ENCODE measurements around the gene SHPK.

SHPK gene

DNA sequence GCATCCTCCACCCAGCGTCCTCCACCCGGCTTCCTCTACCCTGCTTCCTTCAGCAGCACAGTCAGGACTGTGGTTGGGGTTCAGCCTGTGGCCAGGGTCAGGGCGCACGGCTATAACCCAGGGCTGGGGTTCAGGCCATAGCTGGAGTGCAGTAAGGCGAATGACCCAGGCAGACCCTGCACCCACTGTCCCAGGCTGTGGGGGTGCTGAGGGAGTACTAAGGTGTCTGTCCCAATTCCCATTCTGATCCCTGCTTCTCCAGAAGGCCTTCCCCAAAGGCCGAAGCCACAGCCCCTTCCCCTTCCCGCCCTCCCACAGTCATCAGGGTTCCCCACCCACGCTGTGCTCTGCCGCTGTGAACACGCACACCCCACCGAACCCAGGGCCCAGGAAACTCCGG, 45.0 kb upstream of the SHPK start:
- no peak for DNase-seq (ENCODE audit: extremely low read depth, insufficient read length)
- Histone ChIP-seq H3K4me3 (replicated peaks; ENCODE audit: low read depth, low read length) (no peak overlapping the region), H3K36me3 (ENCODE audit: control insufficient read depth, insufficient read depth, low read length) (peaks cover 8% of the 10 kb centered on the region), H3K27me3 (replicated peaks; ENCODE audit: control insufficient read depth, insufficient read depth, low read length) (no peaks in the 10 kb centered on the region)
- TF ChIP-seq, protein P1, sequence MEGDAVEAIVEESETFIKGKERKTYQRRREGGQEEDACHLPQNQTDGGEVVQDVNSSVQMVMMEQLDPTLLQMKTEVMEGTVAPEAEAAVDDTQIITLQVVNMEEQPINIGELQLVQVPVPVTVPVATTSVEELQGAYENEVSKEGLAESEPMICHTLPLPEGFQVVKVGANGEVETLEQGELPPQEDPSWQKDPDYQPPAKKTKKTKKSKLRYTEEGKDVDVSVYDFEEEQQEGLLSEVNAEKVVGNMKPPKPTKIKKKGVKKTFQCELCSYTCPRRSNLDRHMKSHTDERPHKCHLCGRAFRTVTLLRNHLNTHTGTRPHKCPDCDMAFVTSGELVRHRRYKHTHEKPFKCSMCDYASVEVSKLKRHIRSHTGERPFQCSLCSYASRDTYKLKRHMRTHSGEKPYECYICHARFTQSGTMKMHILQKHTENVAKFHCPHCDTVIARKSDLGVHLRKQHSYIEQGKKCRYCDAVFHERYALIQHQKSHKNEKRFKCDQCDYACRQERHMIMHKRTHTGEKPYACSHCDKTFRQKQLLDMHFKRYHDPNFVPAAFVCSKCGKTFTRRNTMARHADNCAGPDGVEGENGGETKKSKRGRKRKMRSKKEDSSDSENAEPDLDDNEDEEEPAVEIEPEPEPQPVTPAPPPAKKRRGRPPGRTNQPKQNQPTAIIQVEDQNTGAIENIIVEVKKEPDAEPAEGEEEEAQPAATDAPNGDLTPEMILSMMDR (IDR thresholded peaks at IDR 0.05; ENCODE audit: insufficient read depth, low read length, poor library complexity, severe bottlenecking): no peak

DNA sequence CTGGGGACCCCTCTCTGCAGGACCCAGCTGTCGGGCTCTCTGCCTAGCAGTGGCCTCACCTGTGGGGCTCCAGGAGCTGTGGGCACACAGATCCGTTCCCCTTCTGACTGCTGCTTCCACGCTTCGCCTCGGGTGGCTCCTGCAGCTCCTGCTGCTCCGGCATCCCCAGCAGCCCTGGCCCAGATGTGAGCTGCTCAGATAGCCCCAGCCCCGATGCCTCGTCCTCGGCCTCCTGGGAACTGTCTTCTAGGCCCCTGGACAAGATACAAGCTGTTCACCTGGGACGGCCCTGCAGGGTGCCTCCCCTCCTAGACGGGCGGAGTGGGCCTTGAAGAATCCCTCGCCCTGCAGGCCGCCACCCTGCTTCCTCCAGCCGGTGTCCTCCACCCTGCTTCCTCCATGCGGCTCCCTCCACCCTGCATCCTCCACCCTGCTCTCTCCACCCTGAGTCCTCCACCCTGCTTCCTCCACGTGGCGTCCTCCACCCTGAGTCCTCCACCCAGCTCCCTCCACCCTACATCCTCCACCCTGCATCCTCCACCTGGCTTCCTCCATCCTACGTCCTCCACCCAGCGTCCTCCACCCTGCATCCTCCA, 43.6 kb upstream of the SHPK start:
- no peak overlapping the region for H3K4me3 ChIP-seq (replicated peaks; ENCODE audit: low read depth, low read length)
- TF ChIP-seq, protein P1 (IDR thresholded peaks at IDR 0.05; ENCODE audit: insufficient read depth, low read length, poor library complexity, severe bottlenecking): no peak
- DNase-seq (ENCODE audit: extremely low read depth, insufficient read length): no peak
- no peaks in the 10 kb centered on the region for H3K27me3 ChIP-seq (replicated peaks; ENCODE audit: control insufficient read depth, insufficient read depth, low read length)
- H3K36me3 ChIP-seq (ENCODE audit: control insufficient read depth, insufficient read depth, low read length): peaks cover 6% of the 10 kb centered on the region

- TF ChIP-seq, protein P1 (IDR thresholded peaks at IDR 0.05; ENCODE audit: insufficient read depth, low read length, poor library complexity, severe bottlenecking): no peak
- no peak overlapping the region for H3K4me3 ChIP-seq (replicated peaks; ENCODE audit: low read depth, low read length)
- peaks cover 6% of the 10 kb centered on the region for H3K36me3 ChIP-seq (ENCODE audit: control insufficient read depth, insufficient read depth, low read length)
- H3K27me3 ChIP-seq (replicated peaks; ENCODE audit: control insufficient read depth, insufficient read depth, low read length): no peaks in the 10 kb centered on the region
- DNase-seq (ENCODE audit: extremely low read depth, insufficient read length): no peak
Measured at GRCh38 chr17:3678821-3679530, 42.9 kb upstream of the SHPK start.

DNA sequence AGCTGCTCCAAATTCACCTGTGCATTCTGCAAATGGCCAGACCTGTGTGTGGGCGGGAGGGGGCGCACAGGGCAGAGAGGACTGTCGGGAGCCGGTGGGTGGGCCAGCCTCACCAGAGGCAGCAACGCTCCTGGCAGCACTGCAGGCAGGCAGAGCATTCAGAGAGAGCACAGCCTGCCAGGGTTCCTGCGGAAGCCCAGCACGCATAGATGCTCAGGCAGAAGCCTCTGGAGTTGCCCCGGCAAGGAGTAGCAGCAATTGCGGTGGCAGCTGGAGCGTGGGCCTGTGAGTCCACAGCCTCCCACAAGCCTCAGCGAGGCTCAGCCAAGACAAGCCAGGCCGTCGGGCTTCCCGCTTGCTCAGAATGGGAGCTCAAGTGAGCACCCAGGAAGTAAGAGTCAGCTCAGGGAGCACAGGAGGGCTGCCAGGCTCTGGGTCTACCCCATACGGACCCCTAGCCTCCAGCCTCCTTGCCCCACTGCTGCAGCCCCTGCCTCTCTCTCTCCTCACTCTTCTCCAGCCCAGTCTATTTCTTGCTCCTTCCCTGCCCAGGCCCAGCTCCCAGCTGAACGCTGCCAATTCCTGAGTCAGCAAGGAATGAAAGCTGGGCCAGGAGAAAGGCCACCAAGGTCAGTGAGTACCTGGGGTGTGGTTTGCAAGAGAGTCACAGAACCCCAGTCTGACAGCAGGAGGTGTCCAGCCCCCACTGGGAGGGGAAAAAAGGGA, 42.2 kb upstream of the SHPK start:
- H3K36me3 ChIP-seq (ENCODE audit: control insufficient read depth, insufficient read depth, low read length): peaks cover 7% of the 10 kb centered on the region
- DNase-seq (ENCODE audit: extremely low read depth, insufficient read length): no peak
- TF ChIP-seq, protein P1 (IDR thresholded peaks at IDR 0.05; ENCODE audit: insufficient read depth, low read length, poor library complexity, severe bottlenecking): no peak
- no peak overlapping the region for H3K4me3 ChIP-seq (replicated peaks; ENCODE audit: low read depth, low read length)
- H3K27me3 ChIP-seq (replicated peaks; ENCODE audit: control insufficient read depth, insufficient read depth, low read length): no peaks in the 10 kb centered on the region

- TF ChIP-seq, protein P1 (IDR thresholded peaks at IDR 0.05; ENCODE audit: insufficient read depth, low read length, poor library complexity, severe bottlenecking): no peak
- H3K36me3 ChIP-seq (ENCODE audit: control insufficient read depth, insufficient read depth, low read length): peaks cover 8% of the 10 kb centered on the region
- no peak for DNase-seq (ENCODE audit: extremely low read depth, insufficient read length)
- H3K27me3 ChIP-seq (replicated peaks; ENCODE audit: control insufficient read depth, insufficient read depth, low read length): no peaks in the 10 kb centered on the region
- H3K4me3 ChIP-seq (replicated peaks; ENCODE audit: low read depth, low read length): no peak overlapping the region
Measured at GRCh38 chr17:3675886-3676285, 39.8 kb upstream of the SHPK start.
